ENCODE measurements around the gene AMFR.

AMFR gene

GRCh38 chr16:56347166-56347565 lies 78.2 kb downstream of the AMFR start:
- H3K27me3 ChIP-seq (ENCODE audit: insufficient read depth, low read depth, severe bottlenecking) = no peaks in the 10 kb centered on the region
- H3K27ac ChIP-seq = no peak overlapping the region
- no peak for DNase-seq
- no peaks in the 10 kb centered on the region for H3K9me3 ChIP-seq (ENCODE audit: severe bottlenecking)
- H3K4me3 ChIP-seq (ENCODE audit: low read depth, low read length) = no peak overlapping the region
- H3K36me3 ChIP-seq = peaks cover 7% of the 10 kb centered on the region; the same call in 1 of the 2 replicates
- no peak for TF ChIP-seq CTCF (IDR thresholded peaks at IDR 0.05; ENCODE audit: low read depth, low read length)

- peaks cover 12% of the 10 kb centered on the region for H3K36me3 ChIP-seq
- DNase-seq = no peak
- H3K4me3 ChIP-seq (ENCODE audit: low read depth, low read length) = no peak overlapping the region
- TF ChIP-seq CTCF (IDR thresholded peaks at IDR 0.05; ENCODE audit: low read depth, low read length) = no peak
- no peak overlapping the region for H3K27ac ChIP-seq
- H3K9me3 ChIP-seq (ENCODE audit: severe bottlenecking) = no peaks in the 10 kb centered on the region
- H3K27me3 ChIP-seq (ENCODE audit: insufficient read depth, low read depth, severe bottlenecking) = no peaks in the 10 kb centered on the region
Observed at GRCh38 chr16:56346131-56346890, 79.0 kb downstream of the AMFR start.

GRCh38 chr16:56345406-56346050 lies 79.8 kb downstream of the AMFR start:
- Histone ChIP-seq H3K36me3 (peaks cover 13% of the 10 kb centered on the region), H3K9me3 (ENCODE audit: severe bottlenecking) (no peaks in the 10 kb centered on the region), H3K27me3 (ENCODE audit: insufficient read depth, low read depth, severe bottlenecking) (no peaks in the 10 kb centered on the region), H3K27ac (no peak overlapping the region), H3K4me3 (ENCODE audit: low read depth, low read length) (no peak overlapping the region)
- TF ChIP-seq CTCF (IDR thresholded peaks at IDR 0.05; ENCODE audit: low read depth, low read length) = no peak
- DNase-seq = no peak

GRCh38 chr16:56344518-56345405 lies 80.6 kb downstream of the AMFR start:
- H3K27ac ChIP-seq = no peak overlapping the region
- no peaks in the 10 kb centered on the region for H3K9me3 ChIP-seq (ENCODE audit: severe bottlenecking)
- no peak for DNase-seq
- H3K36me3 ChIP-seq = peaks cover 13% of the 10 kb centered on the region
- no peaks in the 10 kb centered on the region for H3K27me3 ChIP-seq (ENCODE audit: insufficient read depth, low read depth, severe bottlenecking)
- no peak for TF ChIP-seq CTCF (IDR thresholded peaks at IDR 0.05; ENCODE audit: low read depth, low read length)
- no peak overlapping the region for H3K4me3 ChIP-seq (ENCODE audit: low read depth, low read length)

- Histone ChIP-seq H3K27ac (no peak overlapping the region), H3K4me3 (ENCODE audit: low read depth, low read length) (no peak overlapping the region), H3K9me3 (ENCODE audit: severe bottlenecking) (no peaks in the 10 kb centered on the region), H3K36me3 (peaks cover 16% of the 10 kb centered on the region), H3K27me3 (ENCODE audit: insufficient read depth, low read depth, severe bottlenecking) (no peaks in the 10 kb centered on the region)
- TF ChIP-seq CTCF (IDR thresholded peaks at IDR 0.05; ENCODE audit: low read depth, low read length) = no peak
- no peak for DNase-seq
Observed at GRCh38 chr16:56343661-56344517, 81.5 kb downstream of the AMFR start.
